Adrenal gland (tissue), 12 donors: ENCODE data around the gene SH3RF1. TPM values are rescaled to one million over a fixed set of nuclear protein-coding genes. Genes with fewer than 3 reads are reported as not detected.

Experiments used
- DNase-seq, 7 donors: peaks; one replicate each; pipeline ENCODE4 v3.0.0-alpha.2; 2019 to 2020
- H3K27ac ChIP-seq, 5 donors: fragments of 200-600 bp; sonication (generic) in 4 of 5; 1 replicate in 3 of 5; 2 replicates in 2 of 5; pipeline versions ENCODE4 v1.5.1 to v1.8.0; 2016 to 2020; ENCODE audit warnings: mild to moderate bottlenecking in 1 of 5
- H3K27me3 ChIP-seq: fragments of 200-600 bp; 2 replicates; pipeline ENCODE4 v1.8.0; 2021
- H3K36me3 ChIP-seq, 2 donors: fragments of 200-600 bp; replicated peaks in 1 of 2; 1 replicate in 1 of 2; 2 replicates in 1 of 2; pipeline versions ENCODE4 v1.5.1 to v1.8.0; 2018 to 2022
- H3K4me1 ChIP-seq, 2 donors: fragments of 200-600 bp; replicated peaks in 1 of 2; 1 replicate in 1 of 2; 2 replicates in 1 of 2; pipeline versions ENCODE4 v1.5.1 to v1.8.0; 2018 to 2021
- H3K4me3 ChIP-seq, 4 donors: fragments of 200-600 bp; sonication (generic) in 3 of 4; one replicate each; pipeline ENCODE4 v1.5.1; 2016 to 2018
- H3K9me3 ChIP-seq, 3 donors: fragments of 200-600 bp; sonication (generic) in 1 of 3; replicated peaks in 1 of 3; 1 replicate in 2 of 3; 2 replicates in 1 of 3; pipeline versions ENCODE4 v1.5.1 to v1.8.0; 2016 to 2021
- POLR2A ChIP-seq, 2 donors: fragments of 450-650 bp; IDR thresholded peaks; one replicate each; pipeline ENCODE4 v1.6.1; 2017; ENCODE audit warnings: antibody characterized with exemption in 2 of 2, mild to moderate bottlenecking in 2 of 2, moderate library complexity in 1 of 2
- WGBS, 4 donors: extraction: QIAGEN DNeasy Blood & Tissue Kit in 2 of 4; methylation state at CpG; one replicate each; pipeline versions ENCODE4 v1.1.5 to v1.1.7; 2013 to 2017; 5-methylcytosine and 5-hydroxymethylcytosine counted together
- intact Hi-C, 2 donors: fragments of 100-400 bp; cut with DNase I; formaldehyde crosslinking; loops; one replicate each; pipeline versions ENCODE4 v1.14.1 to v1.15.0; 2022 to 2023
- polyA plus RNA-seq, 3 donors: library from polyadenylated mRNA; stranded (reverse); fragments of 200-250 nt in 2 of 3; fragments of 350-450 nt in 1 of 3; fragmentation: Illumina TruSeq in 1 of 3; extraction: RNeasy Lipid Tissue Mini Kit (QIAGEN cat#74804) in 1 of 3; gene quantifications; one replicate each; pipeline ENCODE4 v1.2.3, GENCODE V29; 2013 to 2014
- total RNA-seq, 9 donors: library from RNA; depleted of rRNA in 4 of 9; stranded (reverse); fragments of >200 nt in 4 of 9; fragments of 120-200 nt in 1 of 9; fragmentation: NEBNext Ultra II Directional in 1 of 9; extraction: Animal tissue kit (Norgen Biotek cat#: 25700) in 1 of 9; gene quantifications; one replicate each; pipeline versions ENCODE4 v1.1.0 to v1.2.4, GENCODE V29; 2013 to 2023
- TF ChIP-seq, protein P1 (sequence below), 6 experiments: fragments of 450-650 bp in 4 of 6; fragments of 200-600 bp in 2 of 6; sonication (generic) in 1 of 6; IDR thresholded peaks; 1 replicate in 5 of 6; 2 replicates in 1 of 6; pipeline versions ENCODE4 v1.5.1 to v1.8.0; 2016 to 2021; ENCODE audit warnings: antibody characterized with exemption in 6 of 6, mild to moderate bottlenecking in 2 of 6, moderate library complexity in 1 of 6
- donor health status: healthy with polysubstance abuse.
- donor health status: Bipolar disorder and iron deficiency.
- donor health status: DM: yes; HTN: yes; CAD: no.
- donor health status: DM: no; HTN: no; CAD: no.
- donor health status: DM: no; HTN: no; CAD: no.
- donor health status: DM: yes; HTN: yes; CAD: no.

SH3RF1 gene
- total and polyA plus RNA-seq, 12 donors: 1.8 to 19.3 (median 8.6) TPM

GRCh38 chr4:169202145-169202699, 68.5 kb downstream of the SH3RF1 start:
- no peak for DNase-seq
- TF ChIP-seq, protein P1, sequence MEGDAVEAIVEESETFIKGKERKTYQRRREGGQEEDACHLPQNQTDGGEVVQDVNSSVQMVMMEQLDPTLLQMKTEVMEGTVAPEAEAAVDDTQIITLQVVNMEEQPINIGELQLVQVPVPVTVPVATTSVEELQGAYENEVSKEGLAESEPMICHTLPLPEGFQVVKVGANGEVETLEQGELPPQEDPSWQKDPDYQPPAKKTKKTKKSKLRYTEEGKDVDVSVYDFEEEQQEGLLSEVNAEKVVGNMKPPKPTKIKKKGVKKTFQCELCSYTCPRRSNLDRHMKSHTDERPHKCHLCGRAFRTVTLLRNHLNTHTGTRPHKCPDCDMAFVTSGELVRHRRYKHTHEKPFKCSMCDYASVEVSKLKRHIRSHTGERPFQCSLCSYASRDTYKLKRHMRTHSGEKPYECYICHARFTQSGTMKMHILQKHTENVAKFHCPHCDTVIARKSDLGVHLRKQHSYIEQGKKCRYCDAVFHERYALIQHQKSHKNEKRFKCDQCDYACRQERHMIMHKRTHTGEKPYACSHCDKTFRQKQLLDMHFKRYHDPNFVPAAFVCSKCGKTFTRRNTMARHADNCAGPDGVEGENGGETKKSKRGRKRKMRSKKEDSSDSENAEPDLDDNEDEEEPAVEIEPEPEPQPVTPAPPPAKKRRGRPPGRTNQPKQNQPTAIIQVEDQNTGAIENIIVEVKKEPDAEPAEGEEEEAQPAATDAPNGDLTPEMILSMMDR (IDR thresholded peaks at IDR 0.05): no peak
- no peak for TF ChIP-seq POLR2A (IDR thresholded peaks at IDR 0.05)
- Histone ChIP-seq H3K27ac (no peak overlapping the region), H3K27me3 (no peaks in the 10 kb centered on the region), H3K4me3 (no peak overlapping the region), H3K9me3 (no peaks in the 10 kb centered on the region), H3K36me3 (no peaks in the 10 kb centered on the region), H3K4me1 (peaks cover 4 to 17% of the 10 kb centered on the region in 2 donors)
- WGBS, 4 donors: 67 to 85% (median 73%) methylated on average over 3 of the region's 3 CpGs
- intact Hi-C loops: no loop called here

DNA sequence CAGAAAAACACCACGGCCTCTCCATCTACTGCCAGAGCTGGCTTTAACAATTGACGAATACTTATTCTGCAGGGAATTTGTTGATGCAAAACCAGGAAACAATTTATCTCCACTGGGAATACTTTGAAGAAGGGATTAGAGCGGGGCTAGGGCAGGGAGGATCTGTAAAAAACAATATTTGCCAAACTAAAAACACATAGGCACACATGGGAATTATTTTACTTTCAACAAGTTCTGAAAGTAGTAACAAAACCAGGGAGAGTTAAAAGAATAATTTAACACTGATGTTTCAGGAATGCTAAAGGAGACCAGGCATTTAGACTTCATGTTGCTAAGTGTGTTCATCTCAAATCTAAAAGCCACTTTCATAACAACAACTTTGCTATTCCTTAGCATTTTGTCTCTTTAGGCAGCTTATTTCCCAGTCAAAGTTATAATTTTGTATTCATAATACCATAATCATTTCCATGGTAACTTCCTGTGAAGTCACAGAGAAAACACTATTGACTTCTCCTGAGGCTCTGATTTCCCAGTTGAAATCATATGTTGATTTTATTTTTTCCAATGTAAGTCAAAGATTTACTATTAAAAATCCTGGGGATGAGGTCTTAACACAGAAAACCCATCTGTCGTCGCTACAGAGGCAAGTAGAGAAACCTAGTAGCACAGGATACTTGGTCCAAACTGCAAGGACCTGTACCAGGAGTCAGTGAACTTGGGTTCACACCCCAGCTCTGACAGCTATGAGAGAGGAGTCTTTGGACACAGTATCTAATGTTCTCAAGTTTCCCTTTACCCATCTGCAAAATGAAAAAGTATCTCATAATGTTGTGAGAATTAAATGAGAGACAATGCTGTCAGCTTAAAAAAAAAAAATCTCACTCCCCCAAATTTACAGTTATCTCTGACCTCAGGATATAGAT, 69.3 kb downstream of the SH3RF1 start:
- H3K4me1 ChIP-seq: peaks cover 4 to 17% of the 10 kb centered on the region in 2 donors
- intact Hi-C loops: no loop called here

GRCh38 chr4:169200361-169201030, 70.3 kb downstream of the SH3RF1 start:
- Histone ChIP-seq H3K4me1 (peaks cover 4 to 13% of the 10 kb centered on the region in 2 donors), H3K27me3 (no peaks in the 10 kb centered on the region), H3K4me3 (no peak overlapping the region), H3K9me3 (no peaks in the 10 kb centered on the region), H3K36me3 (no peaks in the 10 kb centered on the region), H3K27ac (no peak overlapping the region)
- no peak for TF ChIP-seq POLR2A (IDR thresholded peaks at IDR 0.05)
- TF ChIP-seq, protein P1 (IDR thresholded peaks at IDR 0.05): no peak
- intact Hi-C loops: no loop called here
- no peak for DNase-seq
- 93 to 94% (median 93%) methylated on average over 4 of the region's 4 CpGs for WGBS, 4 donors

More for the DNA sequence above, 69.3 kb downstream of the SH3RF1 start:
- no peaks in the 10 kb centered on the region for H3K36me3 ChIP-seq
- TF ChIP-seq POLR2A (IDR thresholded peaks at IDR 0.05): no peak
- TF ChIP-seq, protein P1 (IDR thresholded peaks at IDR 0.05): no peak
- H3K27ac ChIP-seq: no peak overlapping the region
- H3K27me3 ChIP-seq: no peaks in the 10 kb centered on the region
- DNase-seq: no peak
- H3K9me3 ChIP-seq: no peaks in the 10 kb centered on the region
- WGBS, 4 donors: 68 to 81% (median 74%) methylated on average over 5 of the region's 5 CpGs
- H3K4me3 ChIP-seq: no peak overlapping the region

DNA sequence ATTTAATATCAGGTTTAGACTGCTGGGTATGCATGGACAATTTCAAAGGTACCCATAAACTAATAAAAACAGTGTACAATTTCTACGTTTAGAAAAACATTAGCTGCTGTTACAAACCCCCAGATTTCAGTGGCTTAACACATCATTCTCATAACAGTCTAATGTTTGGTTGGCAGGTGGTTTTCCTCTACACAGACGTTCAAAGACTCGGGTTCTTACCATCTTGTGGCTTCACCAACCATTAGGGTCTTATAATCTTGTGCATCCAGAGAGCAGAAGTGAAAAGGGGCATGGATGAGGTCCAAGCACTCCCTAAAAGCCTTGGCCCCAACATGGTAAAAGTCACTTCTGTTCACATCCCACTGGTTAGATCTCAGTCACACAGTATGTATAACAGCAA, 71.6 kb downstream of the SH3RF1 start:
- H3K4me3 ChIP-seq: no peak overlapping the region
- peaks cover 0 to 7% (median 0%) of the 10 kb centered on the region in 3 donors for H3K9me3 ChIP-seq
- TF ChIP-seq, protein P1 (IDR thresholded peaks at IDR 0.05): no peak
- no peak for TF ChIP-seq POLR2A (IDR thresholded peaks at IDR 0.05)
- WGBS, 4 donors: 80 to 93% (median 88%) methylated on average over 3 of the region's 3 CpGs
- peaks cover 0 to 5% of the 10 kb centered on the region in 2 donors for H3K4me1 ChIP-seq
- H3K27me3 ChIP-seq: no peaks in the 10 kb centered on the region
- H3K36me3 ChIP-seq: no peaks in the 10 kb centered on the region
- intact Hi-C loops: no loop called here
- H3K27ac ChIP-seq: no peak overlapping the region
- no peak for DNase-seq
